Fibroblast of skin of right quadriceps (primary cell): ENCODE data around the gene CRP.
"Not testable (repeated sequence)": the region's sequence is repeated elsewhere in the genome, so short reads cannot be mapped to it uniquely, and the experiment has no call there.

Experiments used
- DNase-seq: peaks from one replicate; pipeline ENCODE4 v3.0.0-alpha.2; 2013

Gene CRP

GRCh38 chr1:159699246-159699645 lies 15.1 kb downstream of the CRP start:
- DNase-seq, result no peak

DNA sequence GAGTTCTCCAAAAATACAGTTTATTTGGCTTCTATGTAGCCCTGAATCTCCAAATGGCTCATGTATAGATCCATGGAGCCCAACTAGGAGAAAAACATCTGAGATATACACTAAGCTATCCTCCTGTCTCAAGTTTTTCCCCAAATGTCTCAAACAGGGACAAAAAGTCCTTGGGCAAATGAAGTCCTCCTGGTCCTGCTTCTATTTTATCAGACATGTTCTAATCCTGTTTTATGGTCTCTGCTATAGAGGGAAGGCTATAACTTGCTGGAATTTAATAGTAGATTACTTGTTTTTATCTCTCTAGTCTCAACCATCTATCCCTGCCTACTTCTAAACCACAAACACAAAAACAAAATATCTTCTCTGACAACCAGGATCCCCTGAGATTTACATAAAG lies 26.9 kb downstream of the CRP start:
- DNase-seq, result no peak

DNA sequence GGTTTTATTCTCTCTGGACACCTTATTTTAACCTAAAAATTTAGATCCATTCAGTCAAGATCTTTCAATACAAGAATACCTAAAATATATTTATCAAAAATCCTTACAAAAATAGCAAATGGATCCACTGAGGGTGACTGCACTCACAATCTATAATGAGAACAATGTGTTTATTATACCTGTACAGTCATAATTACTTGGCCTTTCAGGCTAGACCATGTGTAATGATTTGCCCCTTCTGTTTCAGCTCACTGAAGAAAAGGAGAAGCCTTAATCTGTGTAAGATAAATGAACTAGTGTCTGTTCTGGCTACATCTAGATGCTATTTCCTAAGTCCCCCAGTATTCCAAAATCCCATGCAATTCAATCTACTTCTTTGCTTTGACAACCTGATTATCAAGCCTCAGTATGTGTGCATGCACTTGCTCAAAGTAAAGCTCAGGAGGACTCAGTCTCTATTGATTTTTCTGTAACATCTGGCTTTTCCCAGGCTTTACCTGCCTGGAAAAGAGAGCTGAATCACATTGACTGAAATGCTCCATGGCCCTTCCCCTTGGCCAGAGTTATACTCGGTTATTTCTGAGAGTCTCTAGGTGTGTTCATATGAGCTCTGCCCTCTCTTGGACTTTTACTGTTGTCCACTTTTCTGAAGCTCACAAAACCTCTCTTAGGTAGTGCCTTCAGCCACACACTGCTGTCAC lies 27.6 kb downstream of the CRP start:
- no peak for DNase-seq

GRCh38 chr1:159678939-159679338 lies 35.5 kb downstream of the CRP start:
- no peak for DNase-seq

- no peak for DNase-seq
These were observed 39.3 kb downstream of the CRP start for GRCh38 chr1:159675046-159675445.

DNA sequence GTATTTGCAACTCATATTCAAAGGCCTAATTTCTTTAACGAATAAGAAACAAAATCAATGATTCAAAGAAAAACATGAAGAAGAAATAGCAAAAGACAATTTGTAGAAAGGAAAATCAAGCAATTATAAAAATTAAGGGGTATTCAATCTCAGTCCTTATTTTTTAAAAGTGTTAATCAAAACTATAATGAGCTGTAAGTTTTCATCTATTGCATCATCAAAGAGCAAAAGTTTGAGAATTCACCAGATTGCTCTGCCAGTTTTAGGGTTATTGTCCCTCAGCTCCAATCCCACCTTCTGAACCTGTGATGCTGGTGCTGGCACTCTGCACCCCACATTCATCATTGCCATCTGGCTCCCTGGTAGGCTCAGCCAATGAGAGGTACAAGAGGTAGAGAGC lies 42.0 kb downstream of the CRP start:
- not testable (repeated sequence) for DNase-seq

GRCh38 chr1:159669338-159669737 lies 45.1 kb downstream of the CRP start:
- no peak for DNase-seq

- no peak for DNase-seq
These were observed 45.6 kb downstream of the CRP start for GRCh38 chr1:159668739-159669138.

- DNase-seq, result no peak
These were observed 50.1 kb downstream of the CRP start for GRCh38 chr1:159664247-159664646.

DNA sequence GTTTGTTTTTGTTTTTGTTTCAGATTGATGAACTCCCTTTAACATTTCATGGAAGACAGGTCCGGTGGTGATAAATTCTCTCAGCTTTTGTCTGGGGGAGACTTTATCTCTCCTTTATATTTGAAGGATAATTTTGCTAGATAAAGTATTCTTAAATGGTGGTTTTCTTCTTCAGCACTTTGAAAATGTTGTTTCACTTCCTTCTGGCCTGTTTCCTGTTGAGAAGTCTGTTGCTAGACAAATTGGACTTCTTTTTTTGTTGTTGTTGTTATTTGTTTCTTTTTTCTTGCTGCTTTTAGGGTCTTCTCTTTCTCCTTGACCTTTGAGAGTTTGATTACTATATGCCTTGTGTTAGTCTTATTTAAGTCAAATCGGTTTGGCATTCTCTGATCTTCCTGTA lies 50.8 kb downstream of the CRP start:
- no peak for DNase-seq
